DMS79 treated with DMSO at 0.1 percent for 48 hours (cell line): ENCODE results near the gene SIGLEC10.
"Not testable (repeated sequence)": the region's sequence is repeated elsewhere in the genome, so short reads cannot be mapped to it uniquely, and the experiment has no call there.

Experiments
- DNase-seq: peaks from one replicate; lab custom pipeline; 2025; lab: John Stamatoyannopoulos, UW

SIGLEC10 gene

GRCh38 chr19:51417107-51417809, at the start of gene SIGLEC10:
Gene SIGLEC10 (minus strand): TSS chr19:51417642. CDS start chr19:51417581, 61 bp downstream.
- DNase-seq, result no peak

DNA sequence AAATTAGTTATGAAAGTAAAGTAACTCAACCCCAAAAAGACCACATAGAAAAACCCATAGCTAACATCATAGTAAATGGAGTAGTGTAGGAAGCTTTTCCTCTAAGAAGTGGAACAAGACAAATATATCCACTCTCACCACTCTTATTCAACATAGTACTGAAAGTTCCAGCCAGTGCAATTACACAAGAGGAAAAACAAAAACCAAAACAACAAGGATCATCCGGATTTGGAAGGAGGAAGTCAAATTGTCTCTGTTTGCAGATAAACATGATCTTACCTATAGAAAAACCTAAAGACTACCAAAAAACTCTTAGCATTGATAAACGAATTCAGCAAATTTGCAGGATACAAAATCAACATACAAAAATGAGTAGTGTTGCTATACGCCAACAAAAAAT, 49.3 kb upstream of the SIGLEC10 start:
- DNase-seq, result no peak

GRCh38 chr19:51463976-51464581, 46.6 kb upstream of the SIGLEC10 start:
- DNase-seq, result not testable (repeated sequence)

DNA sequence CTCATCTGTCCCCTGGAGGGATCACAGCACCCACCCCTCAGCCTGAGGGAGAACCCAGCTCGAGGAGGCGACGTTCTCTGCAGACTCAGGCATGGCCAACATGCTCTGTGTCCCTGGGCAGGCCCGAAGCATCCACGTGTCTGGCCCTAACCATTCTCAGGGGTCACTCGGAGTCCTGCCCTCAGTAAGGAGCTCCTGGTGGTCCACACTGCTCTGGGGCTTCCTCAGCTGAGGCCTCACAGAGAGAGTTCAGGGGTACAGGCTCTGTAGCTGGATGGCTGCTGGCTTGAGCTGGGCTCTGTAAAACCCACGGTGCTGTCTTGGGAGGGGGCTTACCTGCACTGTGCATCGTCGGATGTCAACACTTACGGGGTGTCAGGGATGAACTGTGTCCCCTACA, 45.2 kb upstream of the SIGLEC10 start:
- DNase-seq, result no peak

GRCh38 chr19:51462276-51462675, 44.8 kb upstream of the SIGLEC10 start:
- DNase-seq, result no peak

GRCh38 chr19:51461723-51462161, 44.3 kb upstream of the SIGLEC10 start:
- DNase-seq, result no peak

- DNase-seq, result no peak
Measured at GRCh38 chr19:51460164-51460992, 42.9 kb upstream of the SIGLEC10 start.

DNA sequence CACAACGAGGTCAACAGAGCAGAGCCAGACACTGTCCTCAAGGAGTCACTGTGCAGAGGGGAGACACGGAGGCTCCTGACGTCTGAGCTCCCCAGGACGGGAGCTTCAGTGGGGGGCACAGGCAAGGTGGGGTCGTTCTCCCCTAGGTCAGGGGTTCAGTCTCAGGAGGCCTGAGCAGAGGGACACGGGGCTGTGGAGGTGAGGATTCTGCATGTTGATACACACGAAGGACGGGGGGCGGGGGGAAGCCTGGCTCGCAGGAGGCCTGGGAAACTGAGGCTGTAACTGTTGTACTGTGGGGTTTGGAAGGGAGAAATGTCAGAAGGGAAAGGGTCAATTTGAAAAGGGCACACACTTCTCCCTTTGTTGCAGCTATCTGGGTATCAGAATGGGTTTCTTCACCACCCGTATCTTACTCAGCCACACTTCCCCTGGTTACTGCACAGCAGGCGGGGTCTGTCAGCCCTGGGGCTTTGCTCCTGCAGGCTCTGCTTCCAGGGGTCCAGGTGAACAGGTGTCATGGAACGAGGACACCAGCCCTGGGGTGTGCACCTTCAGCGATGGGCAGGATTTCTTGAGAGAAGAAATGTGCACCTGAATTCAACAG, 41.6 kb upstream of the SIGLEC10 start:
- no peak for DNase-seq

DNA sequence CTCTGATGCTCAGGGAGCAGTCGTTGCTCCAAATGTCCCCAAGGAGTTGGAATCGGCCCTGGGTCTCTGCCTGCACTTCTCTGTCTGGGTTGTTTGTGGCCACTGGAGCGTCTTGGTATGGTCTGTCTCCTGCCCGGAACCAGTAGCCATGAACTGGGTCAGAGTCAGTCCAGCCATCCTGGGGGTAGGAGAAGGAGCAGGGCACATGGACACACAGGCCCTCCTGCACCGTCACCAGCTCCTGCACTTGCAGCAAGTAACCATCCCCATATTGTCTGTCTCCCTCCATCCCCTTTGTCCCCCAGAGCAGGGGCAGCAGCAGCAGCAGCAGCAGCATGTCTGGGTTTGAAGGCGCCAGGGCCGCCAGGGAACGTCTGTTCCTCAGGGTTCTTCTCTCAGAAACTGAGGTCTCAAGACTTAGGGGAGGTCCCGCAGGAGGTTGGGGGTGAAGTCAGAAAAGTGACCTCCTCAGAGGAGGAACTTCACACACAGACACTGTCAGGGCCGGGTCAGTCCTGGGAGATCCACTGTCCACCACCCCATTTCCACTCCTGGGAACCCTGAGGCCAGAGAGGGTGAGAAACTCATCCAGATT, 40.7 kb upstream of the SIGLEC10 start, which contains the start of gene SIGLEC8:
SIGLEC8 (minus strand) TSS at position 404 of the 595 bp plus-strand sequence; CDS start at position 337, 67 bp downstream.
- DNase-seq, result no peak

DNA sequence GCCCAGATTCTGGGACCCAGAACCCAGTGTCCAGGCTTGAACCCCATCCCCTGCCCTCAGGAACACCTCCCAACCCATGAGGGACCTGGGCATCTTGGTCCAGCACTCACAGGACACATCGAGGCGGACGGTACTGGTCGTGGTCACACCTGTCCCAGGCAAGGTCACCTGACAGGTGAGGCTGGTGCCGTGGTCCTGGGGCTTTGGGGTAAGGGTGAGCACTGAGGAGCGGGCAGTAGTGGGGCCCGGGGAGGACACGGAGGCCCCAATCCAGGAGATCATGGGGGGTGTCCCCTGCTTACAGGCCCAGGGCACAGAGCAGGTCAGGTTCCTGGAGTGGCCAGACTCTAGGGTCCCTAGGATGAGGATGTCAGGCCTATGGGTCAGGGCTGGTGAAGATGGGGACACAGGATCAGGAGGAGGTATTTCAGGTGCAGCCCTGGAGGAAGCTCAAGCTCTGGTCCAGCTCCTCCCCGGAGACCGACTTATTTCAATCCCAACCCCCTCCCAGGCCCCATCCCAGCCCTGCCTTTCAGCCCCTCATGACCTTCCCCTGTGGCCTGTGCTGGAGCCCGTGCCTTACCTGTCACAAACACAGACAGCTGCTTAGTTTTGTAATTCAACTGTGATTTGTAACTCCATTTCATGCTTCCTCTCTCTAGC, 40.0 kb upstream of the SIGLEC10 start:
- DNase-seq, result no peak

DNA sequence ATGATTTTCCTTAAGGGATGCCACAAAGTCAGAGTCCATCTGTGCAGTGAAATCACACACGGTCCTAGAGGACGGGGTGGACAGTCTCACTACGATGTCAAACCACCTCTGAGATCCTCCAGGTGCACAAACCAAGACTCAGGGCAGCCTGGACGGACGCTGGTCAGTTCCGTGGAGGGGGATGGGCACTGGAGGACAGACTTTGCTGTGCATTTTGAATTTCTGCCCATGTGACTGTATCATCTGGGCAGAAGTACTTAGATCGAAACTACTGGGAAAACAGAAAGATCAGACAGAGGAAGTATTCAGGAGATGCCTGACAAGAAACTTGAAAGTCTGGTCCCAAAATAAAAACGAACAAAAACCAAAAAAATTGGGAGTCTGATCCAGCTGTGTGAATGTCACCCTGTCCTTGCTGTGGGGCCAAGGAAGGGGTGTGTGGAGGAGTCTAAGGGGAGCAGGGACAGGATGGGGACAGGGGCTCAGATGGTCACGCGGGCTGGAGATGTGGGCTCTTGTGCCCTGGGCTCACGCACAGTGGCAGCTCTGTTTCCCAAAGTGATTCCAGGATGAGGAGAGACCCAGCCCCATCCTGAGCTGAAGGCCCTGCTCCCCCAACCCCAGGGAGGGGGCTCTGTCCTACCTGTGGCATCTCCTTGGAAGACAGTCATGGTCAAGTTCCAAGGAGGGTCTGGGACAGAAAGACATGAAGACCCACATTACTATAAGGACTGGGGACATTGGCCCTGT, 39.3 kb upstream of the SIGLEC10 start:
- DNase-seq, result no peak

GRCh38 chr19:51450730-51451307, 33.4 kb upstream of the SIGLEC10 start:
- no peak for DNase-seq

- DNase-seq, result no peak
Measured at GRCh38 chr19:51448411-51449016, 31.1 kb upstream of the SIGLEC10 start.

DNA sequence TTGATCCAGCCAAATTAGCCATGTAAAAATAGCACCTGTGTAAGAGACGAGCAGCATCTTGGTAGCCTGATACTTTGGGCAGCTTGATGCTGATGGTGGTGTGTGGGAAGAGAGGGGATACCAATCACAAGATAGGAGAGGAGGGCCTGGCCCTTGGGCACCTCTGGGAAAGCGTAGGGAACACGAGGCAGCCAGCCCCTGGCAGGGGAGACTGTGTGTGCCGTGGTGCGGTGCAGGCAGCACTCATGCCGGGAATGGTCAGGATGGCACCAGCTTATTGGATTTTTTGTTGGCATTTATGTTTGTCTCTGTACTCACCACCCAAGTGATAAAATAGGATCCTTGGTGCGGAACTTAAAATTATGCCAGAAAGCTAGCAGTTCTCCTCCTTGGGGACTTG, 30.6 kb upstream of the SIGLEC10 start:
- DNase-seq, result no peak

- not testable (repeated sequence) for DNase-seq
Measured at GRCh38 chr19:51447510-51447909, 30.1 kb upstream of the SIGLEC10 start.

GRCh38 chr19:51441410-51442390, 24.3 kb upstream of the SIGLEC10 start:
- DNase-seq, result no peak

DNA sequence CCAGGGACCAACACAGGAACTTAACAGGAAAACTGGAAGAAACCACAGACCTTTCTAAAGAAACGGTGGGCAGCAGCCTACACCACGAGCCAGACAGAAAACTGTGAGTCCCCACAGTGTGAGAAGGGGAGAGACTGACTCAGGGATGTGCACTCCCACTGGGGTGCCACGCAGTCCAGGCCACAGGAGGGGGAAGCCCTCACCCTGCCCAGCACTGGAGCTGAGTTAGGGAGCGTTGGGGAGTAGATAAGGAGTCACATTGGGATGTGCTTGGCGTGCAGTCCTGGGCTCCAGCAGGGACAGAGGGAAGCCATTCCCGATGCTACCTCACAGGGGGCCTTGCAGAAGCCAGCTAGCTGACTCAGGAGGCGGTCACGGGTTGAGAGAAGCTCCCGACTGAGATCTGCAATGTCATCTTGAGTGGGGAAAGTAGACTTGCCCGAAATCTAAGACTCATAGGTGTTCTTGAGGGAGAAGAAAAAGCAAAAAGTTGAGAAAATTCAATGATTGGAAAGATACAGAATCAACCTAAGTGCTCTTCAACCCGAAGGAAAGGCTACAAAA, 23.5 kb upstream of the SIGLEC10 start:
- no peak for DNase-seq

GRCh38 chr19:51440052-51440451, 22.6 kb upstream of the SIGLEC10 start:
- DNase-seq, result no peak
